OCI-LY1 (cell line): ENCODE results near the gene DCDC2.
"Not testable (repeated sequence)": the region's sequence is repeated elsewhere in the genome, so short reads cannot be mapped to it uniquely, and the experiment has no call there.

Experiments used
- H2AFZ ChIP-seq: fragments of 200-600 bp; sonication (generic), shearing (Covaris generic); 2 replicates; pipeline ENCODE4 v1.6.0; 2014; ENCODE audit warnings: antibody characterized with exemption, mild to moderate bottlenecking, low read length
- H3F3A ChIP-seq: fragments of 200-600 bp; sonication (generic), shearing (Covaris generic); 2 replicates; pipeline ENCODE4 v1.6.0; 2014; ENCODE audit warnings: mild to moderate bottlenecking, antibody characterized with exemption, low read length, moderate library complexity; ENCODE audit not compliant: insufficient read depth
- H3K27ac ChIP-seq: fragments of 200-600 bp; sonication (generic); 2 replicates; pipeline ENCODE4 v1.5.1; 2014; ENCODE audit warnings: low read length, mixed run types, mild to moderate bottlenecking, low read depth; ENCODE audit not compliant: poor library complexity, severe bottlenecking
- H3K27me3 ChIP-seq: fragments of 200-600 bp; sonication (generic); 2 replicates; pipeline ENCODE4 v1.6.0; 2014; ENCODE audit warnings: antibody characterized with exemption, mild to moderate bottlenecking, low read length, moderate library complexity; ENCODE audit not compliant: insufficient read depth
- H3K36me3 ChIP-seq: fragments of 200-600 bp; sonication (generic); 2 replicates; pipeline ENCODE4 v1.6.1; 2014; ENCODE audit warnings: mild to moderate bottlenecking, antibody characterized with exemption, low read length, moderate library complexity, mixed read lengths; ENCODE audit not compliant: insufficient read depth
- H3K4me1 ChIP-seq: fragments of 200-600 bp; sonication (generic); 2 replicates; pipeline ENCODE4 v1.5.1; 2014; ENCODE audit warnings: mild to moderate bottlenecking, low read length, moderate library complexity; ENCODE audit not compliant: insufficient read depth, severe bottlenecking
- H3K4me2 ChIP-seq: fragments of 200-600 bp; sonication (generic), shearing (Covaris generic); 2 replicates; pipeline ENCODE4 v1.6.1; 2014; ENCODE audit warnings: low read length
- H3K4me3 ChIP-seq: fragments of 200-600 bp; sonication (generic); 2 replicates; pipeline ENCODE4 v1.5.1; 2014; ENCODE audit warnings: low read length, low read depth, mild to moderate bottlenecking, mixed read lengths; ENCODE audit not compliant: poor library complexity, severe bottlenecking
- H3K79me2 ChIP-seq: fragments of 200-600 bp; shearing (Covaris generic); 2 replicates; pipeline ENCODE4 v1.6.1; 2016; ENCODE audit warnings: mixed run types, low read length, mixed read lengths; ENCODE audit not compliant: insufficient read depth
- H3K9ac ChIP-seq: fragments of 200-600 bp; sonication (generic), shearing (Covaris generic); 2 replicates; pipeline ENCODE4 v1.6.1; 2014; ENCODE audit warnings: mild to moderate bottlenecking, low read length, mixed read lengths
- H3K9me2 ChIP-seq: fragments of 200-600 bp; sonication (generic), shearing (Covaris generic); 2 replicates; pipeline ENCODE4 v1.6.1; 2014; ENCODE audit warnings: low read depth, mild to moderate bottlenecking, low read length, mixed read lengths
- H3K9me3 ChIP-seq: fragments of 200-600 bp; shearing (Covaris generic); 2 replicates; pipeline ENCODE4 v1.6.1; 2014; ENCODE audit warnings: low read length, mixed read lengths
- H4K20me1 ChIP-seq: fragments of 200-600 bp; sonication (generic), shearing (Covaris generic); 2 replicates; pipeline ENCODE4 v1.6.0; 2016; ENCODE audit warnings: mild to moderate bottlenecking, low read length; ENCODE audit not compliant: insufficient read depth
- EZH2 ChIP-seq: fragments of 200-600 bp; sonication (generic), shearing (Covaris generic); IDR thresholded peaks from 2 replicates; pipeline ENCODE4 v1.8.0; 2017; ENCODE audit warnings: borderline replicate concordance, mixed run types, mild to moderate bottlenecking, antibody characterized with exemption, low read length, moderate library complexity, mixed read lengths
- TF ChIP-seq, protein P1 (sequence below): fragments of 200-600 bp; sonication (generic), shearing (Covaris generic); IDR thresholded peaks from 2 replicates; pipeline ENCODE4 v1.5.1; 2017; ENCODE audit warnings: mild to moderate bottlenecking, antibody characterized with exemption, low read length, moderate library complexity, mixed read lengths

The DCDC2 gene

DNA sequence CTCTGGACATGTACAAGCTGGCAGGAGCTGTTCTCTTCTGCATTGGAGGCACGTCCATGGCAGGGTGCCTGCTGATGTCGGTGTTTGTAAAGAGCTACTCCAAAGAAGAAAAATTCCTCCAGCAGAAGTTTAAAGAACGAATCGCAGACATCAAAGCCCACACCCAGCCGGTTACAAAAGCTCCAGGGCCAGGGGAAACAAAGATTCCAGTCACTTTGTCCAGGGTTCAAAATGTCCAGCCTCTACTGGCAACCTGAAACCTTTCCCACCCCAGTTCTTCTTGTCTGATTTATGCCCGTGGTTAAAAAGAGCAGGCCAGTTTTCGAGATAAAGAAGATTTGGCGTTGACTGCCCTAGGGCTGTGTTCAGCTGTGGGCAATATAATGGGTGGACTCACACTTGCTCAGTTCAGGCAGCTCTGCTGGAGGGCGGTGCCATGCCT is 212.1 kb downstream of the DCDC2 start:
- H3K36me3 ChIP-seq, result no peaks in the 10 kb centered on the region
- no peaks in the 10 kb centered on the region for H4K20me1 ChIP-seq
- no peaks in the 10 kb centered on the region for H3K27me3 ChIP-seq
- no peak overlapping the region for H3K27ac ChIP-seq
- H3F3A ChIP-seq, result no peaks in the 10 kb centered on the region
- no peaks in the 10 kb centered on the region for H3K9me2 ChIP-seq
- no peak overlapping the region for H3K4me3 ChIP-seq
- no peaks in the 10 kb centered on the region for H3K79me2 ChIP-seq
- H2AFZ ChIP-seq, result no peak overlapping the region
- H3K4me1 ChIP-seq, result no peaks in the 10 kb centered on the region
- no peaks in the 10 kb centered on the region for H3K9me3 ChIP-seq
- no peak overlapping the region for H3K9ac ChIP-seq
- TF ChIP-seq EZH2, result no peak
- TF ChIP-seq, protein P1, sequence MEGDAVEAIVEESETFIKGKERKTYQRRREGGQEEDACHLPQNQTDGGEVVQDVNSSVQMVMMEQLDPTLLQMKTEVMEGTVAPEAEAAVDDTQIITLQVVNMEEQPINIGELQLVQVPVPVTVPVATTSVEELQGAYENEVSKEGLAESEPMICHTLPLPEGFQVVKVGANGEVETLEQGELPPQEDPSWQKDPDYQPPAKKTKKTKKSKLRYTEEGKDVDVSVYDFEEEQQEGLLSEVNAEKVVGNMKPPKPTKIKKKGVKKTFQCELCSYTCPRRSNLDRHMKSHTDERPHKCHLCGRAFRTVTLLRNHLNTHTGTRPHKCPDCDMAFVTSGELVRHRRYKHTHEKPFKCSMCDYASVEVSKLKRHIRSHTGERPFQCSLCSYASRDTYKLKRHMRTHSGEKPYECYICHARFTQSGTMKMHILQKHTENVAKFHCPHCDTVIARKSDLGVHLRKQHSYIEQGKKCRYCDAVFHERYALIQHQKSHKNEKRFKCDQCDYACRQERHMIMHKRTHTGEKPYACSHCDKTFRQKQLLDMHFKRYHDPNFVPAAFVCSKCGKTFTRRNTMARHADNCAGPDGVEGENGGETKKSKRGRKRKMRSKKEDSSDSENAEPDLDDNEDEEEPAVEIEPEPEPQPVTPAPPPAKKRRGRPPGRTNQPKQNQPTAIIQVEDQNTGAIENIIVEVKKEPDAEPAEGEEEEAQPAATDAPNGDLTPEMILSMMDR, result no peak
- H3K4me2 ChIP-seq, result no peak overlapping the region

DNA sequence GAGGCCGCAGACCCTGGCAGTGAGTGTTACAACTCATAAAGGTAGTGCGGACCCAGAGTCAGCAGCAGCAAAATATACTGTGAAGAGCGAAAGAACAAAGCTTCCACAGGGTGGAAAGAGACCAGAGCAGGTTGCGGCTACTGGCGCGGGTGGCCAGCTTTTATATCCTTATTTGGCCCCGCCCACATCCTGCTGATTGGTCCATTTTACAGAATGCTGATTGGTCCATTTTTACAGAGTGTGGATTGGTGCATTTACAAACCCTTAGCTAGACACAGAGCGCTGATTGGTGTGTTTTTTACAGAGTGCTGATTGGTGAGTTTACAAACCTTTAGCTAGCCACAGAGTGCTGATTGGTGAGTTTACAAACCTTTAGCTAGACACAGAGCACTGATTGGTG is 215.1 kb downstream of the DCDC2 start:
- not testable (repeated sequence) for H3K4me1 ChIP-seq, H3K9me2 ChIP-seq, H3K27ac ChIP-seq, H3K36me3 ChIP-seq, H3K27me3 ChIP-seq, H3F3A ChIP-seq, H3K4me3 ChIP-seq, H2AFZ ChIP-seq, H4K20me1 ChIP-seq, H3K9me3 ChIP-seq, H3K4me2 ChIP-seq, H3K79me2 ChIP-seq, H3K9ac ChIP-seq

DNA sequence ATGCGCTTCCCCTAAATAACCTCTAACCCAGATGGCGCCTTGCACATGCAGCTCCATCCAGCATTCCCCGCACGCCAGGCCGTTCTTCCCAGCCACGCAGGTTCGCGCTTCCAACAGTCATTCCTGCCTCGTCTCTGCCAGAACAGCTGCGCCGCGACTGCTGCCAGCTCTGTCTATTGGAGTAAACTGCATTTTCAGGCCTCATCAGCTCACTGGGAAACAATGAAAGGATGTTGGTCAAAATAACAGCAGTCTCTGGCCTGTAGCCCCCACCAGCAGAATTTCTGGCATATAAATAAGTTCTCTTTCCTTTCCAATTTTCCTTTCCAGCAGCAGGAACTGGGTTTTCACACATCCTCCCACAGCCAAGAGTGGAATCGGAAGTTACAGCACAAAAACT is 217.3 kb downstream of the DCDC2 start:
- no peaks in the 10 kb centered on the region for H3K9me2 ChIP-seq
- H3K36me3 ChIP-seq, result no peaks in the 10 kb centered on the region
- no peaks in the 10 kb centered on the region for H3K79me2 ChIP-seq
- H3K9ac ChIP-seq, result no peak overlapping the region
- H3K4me2 ChIP-seq, result no peak overlapping the region
- no peaks in the 10 kb centered on the region for H3F3A ChIP-seq
- no peaks in the 10 kb centered on the region for H3K4me1 ChIP-seq
- TF ChIP-seq, protein P1, result no peak
- no peak for TF ChIP-seq EZH2
- H3K27ac ChIP-seq, result no peak overlapping the region
- no peaks in the 10 kb centered on the region for H3K9me3 ChIP-seq
- H3K27me3 ChIP-seq, result no peaks in the 10 kb centered on the region
- H4K20me1 ChIP-seq, result no peaks in the 10 kb centered on the region
- no peak overlapping the region for H3K4me3 ChIP-seq
- no peak overlapping the region for H2AFZ ChIP-seq

DNA sequence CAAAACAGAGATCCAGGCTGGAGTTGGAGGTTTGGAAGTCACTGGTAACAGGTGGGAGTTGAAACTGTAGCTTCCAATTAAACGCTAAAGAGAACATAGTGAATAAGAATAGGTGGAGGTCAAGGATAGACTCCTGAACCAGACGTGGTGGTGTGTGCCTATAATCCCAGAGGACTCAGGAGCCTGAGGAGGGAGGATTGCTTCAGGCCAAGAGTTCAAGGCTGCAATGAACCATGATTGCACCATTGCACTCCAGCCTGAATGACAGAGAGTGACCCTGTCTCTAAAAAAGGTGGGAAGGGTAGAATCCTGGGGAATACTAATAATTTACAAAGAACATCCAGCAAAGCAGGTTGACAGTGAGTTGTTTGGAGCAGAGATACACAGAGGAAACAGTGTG is 218.2 kb downstream of the DCDC2 start:
- Histone ChIP-seq H3K27ac (no peak overlapping the region), H3K79me2 (no peaks in the 10 kb centered on the region), H2AFZ (no peak overlapping the region), H3K9me3 (no peaks in the 10 kb centered on the region), H3K36me3 (no peaks in the 10 kb centered on the region), H3F3A (no peaks in the 10 kb centered on the region), H3K9me2 (no peaks in the 10 kb centered on the region), H3K4me2 (no peak overlapping the region), H3K4me1 (no peaks in the 10 kb centered on the region), H3K9ac (no peak overlapping the region), H3K27me3 (no peaks in the 10 kb centered on the region), H3K4me3 (no peak overlapping the region), H4K20me1 (no peaks in the 10 kb centered on the region)
- TF ChIP-seq, protein P1, result no peak
- no peak for TF ChIP-seq EZH2
